Heart left ventricle (tissue), 13 donors: Measurements from ENCODE around the gene ZNF799.
"Not testable (repeated sequence)": the region's sequence is repeated elsewhere in the genome, so short reads cannot be mapped to it uniquely, and the experiment has no call there.

Experiments used
- CTCF ChIP-seq, 12 donors: fragments of 200-600 bp; sonication (generic) in 4 of 12; IDR thresholded peaks; one replicate each; pipeline versions ENCODE4 v1.5.0 to v1.8.0; 2018 to 2022; ENCODE audit warnings: antibody characterized with exemption in 12 of 12, mild to moderate bottlenecking in 5 of 12
- POLR2A ChIP-seq, 2 donors: fragments of 450-650 bp; IDR thresholded peaks; one replicate each; pipeline ENCODE4 v1.6.1; 2017; ENCODE audit warnings: antibody characterized with exemption in 2 of 2, mild to moderate bottlenecking in 2 of 2, moderate library complexity in 2 of 2
- donor health status: ischemic (EF 13 %, LVEDD 7.1; RV severe dilation, severe dysfunction).
- donor health status: DM: no; HTN: yes; CAD: no.
- donor health status: DM: no; HTN: no; CAD: no.
- donor health status: ischemic (EF 25% LVEDD 6.9; RV normal size, moderate dysfunction).
- donor health status: ischemic (EF 25% LVEDD 5.7; RV mildly dilated, moderate dysfunction).
- donor health status: ischemic (EF 35%, LVEDD 5.7; RV mildly dilated, moderate dysfunction).
- donor health status: nonischemic (EF 11% LVEDD 7.7; RV severe dilation, severe dysfunction).
- donor health status: DM: yes; HTN: yes; CAD: no.
- donor health status: PGD.
- donor health status: ischemic (EF 29% LVEDD 5.4; RV normal size, mild dysfunction).
- donor health status: nonischemic (EF 23%, LVEDD 6.1; RV moderate dilation, normal function).

GRCh38 chr19:12391148-12391547 is 9.9 kb downstream of the ZNF799 start:
- not testable (repeated sequence) for TF ChIP-seq CTCF, POLR2A (IDR thresholded peaks at IDR 0.05)
